ENCODE measurements around the gene TAF10. TPM values are rescaled to one million over a fixed set of nuclear protein-coding genes. Genes with fewer than 3 reads are reported as not detected.

The TAF10 gene
- polyA plus RNA-seq, 1 experiment = 205 TPM

GRCh38 chr11:6620636-6621035 lies 8.6 kb upstream of the TAF10 start:
- no peaks in the 10 kb centered on the region for H3K27me3 ChIP-seq (ENCODE audit: control insufficient read depth, insufficient read depth, low read length)
- DNase-seq (ENCODE audit: low read depth) = no peak
- POLR2A ChIA-PET = no interaction called here
- H3K4me3 ChIP-seq (ENCODE audit: low read depth, low read length) = no peak overlapping the region
- TF ChIP-seq CTCF (IDR thresholded peaks at IDR 0.05; ENCODE audit: insufficient read depth, low read depth, low read length) = no peak
- H3K36me3 ChIP-seq (ENCODE audit: control insufficient read depth, insufficient read depth, low read length) = peaks cover 6% of the 10 kb centered on the region
- CTCF ChIA-PET = interaction anchor here (1.0 to 2.2 kb wide), 3 partner anchors 11 to 62 kb away, joined by 3 to 8 read pairs (median 3); partner anchors contain the start of gene MRPL17

- DNase-seq (ENCODE audit: low read depth) = peak; percentile 77
- TF ChIP-seq CTCF (IDR thresholded peaks at IDR 0.05; ENCODE audit: insufficient read depth, low read depth, low read length) = no peak
- peak within 1 kb of the TSS; percentile 77 for H3K4me3 ChIP-seq (ENCODE audit: low read depth, low read length)
- ChIA-PET POLR2A (interaction anchor here (0.5 to 1.3 kb wide), 3 partner anchors 11 to 28 kb away, joined by 3 to 4 read pairs (median 4); no protein-coding TSS in a partner anchor), CTCF (interaction anchor here (0.6 to 2.2 kb wide), 18 partner anchors 12 to 240 kb away, joined by 3 to 14 read pairs (median 4); partner anchors contain the start of genes MRPL17 and TRIM3)
- H3K27me3 ChIP-seq (ENCODE audit: control insufficient read depth, insufficient read depth, low read length) = no peaks in the 10 kb centered on the region
- peaks cover 12% of the 10 kb centered on the region for H3K36me3 ChIP-seq (ENCODE audit: control insufficient read depth, insufficient read depth, low read length)
Observed at GRCh38 chr11:6619004-6619745, 7.2 kb upstream of the TAF10 start, which contains the start of gene TPP1. TPP1 (minus strand) TSS chr11:6619422; CDS start chr11:6619400, 22 bp downstream.

GRCh38 chr11:6618117-6619003 lies 6.3 kb upstream of the TAF10 start:
- Histone ChIP-seq H3K4me3 (ENCODE audit: low read depth, low read length) (peak overlapping the region; percentile 77), H3K27me3 (ENCODE audit: control insufficient read depth, insufficient read depth, low read length) (no peaks in the 10 kb centered on the region), H3K36me3 (ENCODE audit: control insufficient read depth, insufficient read depth, low read length) (peaks cover 12% of the 10 kb centered on the region)
- DNase-seq (ENCODE audit: low read depth) = no peak
- POLR2A ChIA-PET = interaction anchor here (0.6 to 1.3 kb wide), 4 partner anchors 10 to 70 kb away, joined by 3 to 4 read pairs (median 4); no protein-coding TSS in a partner anchor
- 0 out of 2 replicates have a peak, but pooled peaks have one; percentile 17 for TF ChIP-seq CTCF (IDR thresholded peaks at IDR 0.05; ENCODE audit: insufficient read depth, low read depth, low read length)
- CTCF ChIA-PET = interaction anchor here (0.7 to 2.2 kb wide), 17 partner anchors 11 to 239 kb away, joined by 3 to 14 read pairs (median 4); partner anchors contain the start of genes MRPL17 and TRIM3

GRCh38 chr11:6617315-6617781 lies 5.3 kb upstream of the TAF10 start:
- DNase-seq (ENCODE audit: low read depth) = no peak
- POLR2A ChIA-PET = no interaction called here
- CTCF ChIA-PET = interaction anchor here (1.5 to 1.9 kb wide), 2 partner anchors 66 to 77 kb away, joined by 5 to 7 read pairs; partner anchors contain the start of gene MRPL17
- H3K4me3 ChIP-seq (ENCODE audit: low read depth, low read length) = no peak overlapping the region
- no peak for TF ChIP-seq CTCF (IDR thresholded peaks at IDR 0.05; ENCODE audit: insufficient read depth, low read depth, low read length)
- H3K36me3 ChIP-seq (ENCODE audit: control insufficient read depth, insufficient read depth, low read length) = peaks cover 12% of the 10 kb centered on the region
- H3K27me3 ChIP-seq (ENCODE audit: control insufficient read depth, insufficient read depth, low read length) = no peaks in the 10 kb centered on the region

Measured in BJ (cell line).